GM19467 (cell line): Measurements from ENCODE around the gene FAM98B.

Source experiments
- ATAC-seq: cut with Tn5 transposase; IDR thresholded peaks from one replicate; pipeline ENCODE4 v1.9.1; 2021; ENCODE audit warnings: mild to moderate bottlenecking, moderate library complexity; ENCODE audit not compliant: unreplicated experiment

FAM98B gene

GRCh38 chr15:38506997-38507396 lies 53.1 kb downstream of the FAM98B start:
- ATAC-seq: no peak

DNA sequence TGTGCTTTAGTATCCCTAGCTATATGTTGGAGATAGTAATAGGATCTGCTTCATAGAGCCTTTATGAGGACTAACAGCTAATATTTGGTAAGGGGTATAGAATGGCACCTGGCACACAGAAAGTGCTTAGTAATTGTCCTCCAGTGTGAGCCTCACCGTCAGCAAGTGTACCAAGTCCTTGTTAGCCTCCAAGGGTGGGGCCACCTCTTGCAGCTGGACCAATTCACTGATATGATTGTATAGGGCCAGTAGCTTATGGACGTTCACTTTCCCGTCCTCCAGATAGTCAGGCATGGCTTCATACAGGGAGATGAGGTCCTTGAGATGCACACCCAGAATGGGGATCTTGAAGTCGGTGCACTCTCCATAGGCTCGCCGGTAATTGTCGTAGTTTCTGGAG lies 53.6 kb downstream of the FAM98B start:
- no peak for ATAC-seq

DNA sequence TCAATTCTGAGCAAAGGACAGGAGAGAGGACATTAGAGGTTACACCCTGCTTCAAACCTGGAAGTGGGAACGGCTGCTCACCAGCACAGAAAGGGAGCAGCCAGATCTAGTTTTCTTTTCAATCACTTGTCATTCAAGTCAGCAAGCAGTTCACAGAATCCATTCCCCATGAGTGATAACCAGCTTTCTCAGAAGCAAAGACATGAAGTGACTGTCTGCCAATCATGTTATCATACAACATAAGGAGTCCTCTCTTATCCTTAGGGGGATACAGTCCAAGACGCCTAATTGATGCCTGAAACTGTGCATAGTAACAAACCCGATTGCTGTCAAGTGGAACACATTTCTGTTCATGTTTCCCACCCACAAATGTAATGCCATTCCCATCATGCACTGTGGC lies 54.7 kb downstream of the FAM98B start:
- no peak for ATAC-seq

- no peak for ATAC-seq
Observed at GRCh38 chr15:38509152-38509551, 55.2 kb downstream of the FAM98B start.

DNA sequence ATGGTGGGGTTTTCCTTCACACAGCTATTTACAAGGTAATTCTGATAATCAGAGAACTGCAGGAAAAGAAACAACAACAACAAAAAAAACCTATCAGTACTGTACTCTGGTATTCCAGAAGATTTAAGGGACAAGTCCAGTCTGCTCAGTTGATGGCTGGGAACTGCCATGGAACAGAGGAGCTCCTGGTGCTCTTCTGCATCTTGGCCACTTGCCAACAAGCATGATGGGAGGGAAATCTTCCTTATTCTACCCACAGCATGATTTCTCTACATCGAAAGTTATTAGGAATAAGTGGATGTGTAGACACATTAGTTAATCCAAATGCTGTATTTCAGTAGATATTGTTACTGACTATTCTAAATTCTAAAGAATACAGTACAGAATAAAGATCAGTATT lies 59.0 kb downstream of the FAM98B start:
- ATAC-seq: no peak

- no peak for ATAC-seq
Observed at GRCh38 chr15:38514601-38515000, 60.7 kb downstream of the FAM98B start.

DNA sequence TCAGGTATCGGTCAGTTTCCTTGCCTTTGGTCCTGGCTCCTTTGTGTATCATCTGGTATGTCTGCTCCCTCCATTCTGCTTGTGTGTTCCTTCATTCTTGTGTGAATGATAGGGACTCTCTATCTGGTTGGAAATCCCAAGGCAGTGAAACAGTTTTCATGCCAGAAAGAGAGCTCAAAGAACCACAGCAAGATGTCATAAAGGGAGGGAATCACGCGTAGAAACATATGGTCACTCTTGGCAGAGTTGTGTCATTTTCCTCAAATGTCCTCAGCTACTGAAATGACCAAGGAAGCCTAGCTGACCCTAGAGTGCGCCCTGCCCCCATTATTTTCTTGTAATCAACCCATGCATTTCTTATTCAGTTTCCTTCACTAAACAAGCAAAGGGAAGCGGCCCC lies 62.7 kb downstream of the FAM98B start:
- ATAC-seq: no peak

- ATAC-seq: no peak
Observed at GRCh38 chr15:38517312-38517975, 63.5 kb downstream of the FAM98B start.

DNA sequence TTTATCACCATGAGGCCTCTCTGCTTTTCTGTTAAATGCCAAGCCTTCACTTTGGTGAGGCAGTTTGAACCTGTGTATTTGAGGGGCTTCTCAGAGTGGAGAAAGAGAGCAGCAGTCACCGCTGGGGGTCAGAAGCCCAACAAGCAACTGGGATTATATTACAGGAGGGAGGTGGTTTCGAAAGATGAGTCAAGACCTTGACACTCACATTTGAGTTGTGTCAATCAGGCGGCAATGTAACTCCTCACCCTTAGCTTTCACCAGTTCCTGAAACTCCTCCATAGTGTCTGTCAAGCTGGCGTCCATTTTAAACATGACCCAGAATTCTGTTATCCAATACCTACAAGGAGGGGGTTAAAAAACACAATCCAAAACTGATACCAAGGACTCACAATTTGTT lies 64.2 kb downstream of the FAM98B start:
- no peak for ATAC-seq

DNA sequence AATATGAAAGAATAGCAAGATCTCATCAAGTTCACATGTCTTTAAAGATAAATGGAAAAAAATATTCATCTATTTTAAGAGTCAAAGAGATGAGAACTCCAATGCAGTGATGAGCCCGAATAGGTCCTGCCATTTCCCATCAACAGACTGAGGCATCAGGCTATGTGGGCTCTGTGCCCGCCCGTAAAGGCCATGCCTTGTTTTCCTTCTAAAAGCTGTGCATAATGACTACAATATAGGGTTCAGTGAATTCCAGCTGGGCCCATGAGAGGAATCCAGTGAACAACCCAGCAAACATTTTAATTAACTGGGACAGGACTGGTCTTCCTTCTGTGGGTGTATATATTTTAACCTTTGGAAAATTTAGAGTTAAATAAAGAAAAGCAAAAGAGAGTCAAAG lies 66.1 kb downstream of the FAM98B start:
- no peak for ATAC-seq

DNA sequence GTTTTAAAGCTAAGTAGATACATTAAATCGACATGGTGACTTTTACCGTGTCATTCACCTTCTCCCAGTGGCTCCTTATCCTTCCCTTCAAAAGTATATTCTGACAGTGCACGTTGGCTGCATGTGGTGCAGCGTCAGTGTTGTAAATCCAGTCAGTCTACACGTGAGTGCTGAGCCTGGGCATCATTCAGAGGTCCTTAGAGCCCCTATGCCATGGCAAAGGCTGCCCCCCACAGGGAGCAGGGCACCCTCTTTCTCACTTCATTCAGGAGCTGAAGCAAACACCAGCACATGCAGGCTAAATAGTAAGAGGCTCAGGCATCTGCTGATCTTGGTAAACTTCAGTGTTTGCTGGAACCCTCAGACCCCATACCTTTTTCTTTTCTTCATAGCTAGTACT lies 67.4 kb downstream of the FAM98B start:
- no peak for ATAC-seq

DNA sequence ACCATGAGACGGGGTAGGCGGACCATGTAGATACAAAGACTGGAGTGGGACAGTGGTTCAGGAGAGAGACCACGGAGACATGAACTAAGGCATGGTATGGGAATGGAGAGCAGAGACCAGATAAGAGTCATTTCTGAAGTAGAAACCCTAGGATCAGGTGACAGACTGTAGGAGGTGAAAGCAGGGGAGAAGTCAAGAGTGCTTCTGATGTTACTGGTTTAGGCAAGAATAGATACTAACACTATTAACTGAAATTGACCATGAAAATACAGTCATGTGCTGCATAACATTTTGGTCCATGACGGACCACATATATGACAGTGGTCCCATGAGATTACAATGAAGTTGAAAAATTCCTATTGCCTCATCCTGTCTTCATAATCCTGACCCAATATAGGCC lies 69.0 kb downstream of the FAM98B start:
- ATAC-seq: no peak

- no peak for ATAC-seq
Observed at GRCh38 chr15:38524156-38524555, 70.2 kb downstream of the FAM98B start.

DNA sequence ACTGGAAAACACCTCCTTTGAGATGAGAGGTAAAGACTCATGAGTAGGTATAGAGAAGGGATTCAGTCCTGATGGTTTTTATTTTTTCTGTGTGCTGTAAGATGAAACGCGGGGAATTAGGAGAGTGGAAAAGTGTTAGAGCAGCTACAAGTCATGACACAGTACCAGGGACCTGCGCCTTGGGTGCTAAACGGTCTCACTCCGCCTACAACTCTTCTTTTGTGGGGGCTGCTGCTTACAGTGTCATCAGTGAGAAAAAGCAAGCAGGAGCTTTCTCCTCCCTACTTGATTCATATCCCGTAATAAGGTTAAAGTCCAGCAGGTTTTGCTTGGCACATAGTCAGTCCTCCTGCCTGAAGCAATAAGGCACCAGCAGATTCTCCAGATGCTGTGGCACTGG lies 71.6 kb downstream of the FAM98B start:
- no peak for ATAC-seq

DNA sequence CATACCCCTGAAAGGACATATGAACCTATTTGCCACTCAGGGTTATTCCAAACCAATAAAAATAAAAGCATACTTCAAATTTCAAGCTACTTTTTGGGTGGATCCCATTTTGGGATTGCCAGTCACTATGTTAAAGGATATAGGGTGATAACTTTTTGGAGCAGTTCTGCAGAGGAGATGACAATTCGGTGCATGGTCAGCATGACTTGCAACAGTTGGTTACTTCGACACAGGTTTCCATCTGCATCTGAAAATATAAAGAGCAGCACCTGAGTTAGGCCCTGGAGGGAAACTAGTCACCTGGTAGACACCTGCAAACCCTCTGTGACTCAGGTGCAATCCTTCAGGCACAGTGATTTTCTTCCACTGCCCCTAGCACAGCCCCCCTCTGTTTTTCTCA lies 72.2 kb downstream of the FAM98B start:
- ATAC-seq: no peak

GRCh38 chr15:38528294-38528693 lies 74.4 kb downstream of the FAM98B start:
- ATAC-seq: no peak

DNA sequence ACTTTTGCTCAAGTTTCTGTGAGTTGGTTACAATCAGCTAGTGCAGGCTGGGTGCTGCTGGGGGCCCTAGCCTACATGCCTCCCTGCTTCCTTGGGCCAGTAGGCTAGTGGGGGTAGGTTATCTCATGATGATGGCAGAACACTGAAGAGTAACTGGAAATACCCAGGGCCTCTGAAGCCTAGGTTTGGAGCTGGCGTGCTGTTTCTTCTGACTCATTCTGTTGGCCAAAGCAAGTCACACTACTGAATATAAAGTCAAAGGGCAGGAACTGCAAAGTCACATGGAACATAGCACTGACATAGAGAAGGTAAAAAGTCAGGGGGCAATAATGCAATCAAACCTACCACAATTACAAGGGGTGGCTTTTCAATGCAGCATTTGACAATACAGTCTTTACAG lies 76.2 kb downstream of the FAM98B start:
- no peak for ATAC-seq

- no peak for ATAC-seq
Observed at GRCh38 chr15:38531509-38531908, 77.6 kb downstream of the FAM98B start.

DNA sequence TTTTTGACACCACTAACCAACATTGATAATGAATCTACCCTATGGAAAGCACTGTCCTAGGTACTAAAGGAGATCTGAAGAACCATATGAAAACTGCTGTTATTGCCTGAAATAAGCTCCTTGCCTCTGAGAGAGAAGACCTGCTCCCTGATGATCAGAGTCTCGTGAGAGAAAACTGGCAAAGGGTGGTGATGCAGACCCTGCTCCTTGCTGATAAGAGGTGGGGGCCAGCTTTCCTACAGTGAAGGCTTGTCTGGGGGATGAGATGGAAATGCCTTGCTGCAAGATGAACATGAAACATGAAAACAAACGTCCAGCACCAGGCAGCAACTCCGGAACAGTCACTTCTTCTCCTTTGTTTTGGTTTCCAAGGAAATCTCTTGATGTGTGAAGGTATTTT lies 78.8 kb downstream of the FAM98B start:
- ATAC-seq: no peak

DNA sequence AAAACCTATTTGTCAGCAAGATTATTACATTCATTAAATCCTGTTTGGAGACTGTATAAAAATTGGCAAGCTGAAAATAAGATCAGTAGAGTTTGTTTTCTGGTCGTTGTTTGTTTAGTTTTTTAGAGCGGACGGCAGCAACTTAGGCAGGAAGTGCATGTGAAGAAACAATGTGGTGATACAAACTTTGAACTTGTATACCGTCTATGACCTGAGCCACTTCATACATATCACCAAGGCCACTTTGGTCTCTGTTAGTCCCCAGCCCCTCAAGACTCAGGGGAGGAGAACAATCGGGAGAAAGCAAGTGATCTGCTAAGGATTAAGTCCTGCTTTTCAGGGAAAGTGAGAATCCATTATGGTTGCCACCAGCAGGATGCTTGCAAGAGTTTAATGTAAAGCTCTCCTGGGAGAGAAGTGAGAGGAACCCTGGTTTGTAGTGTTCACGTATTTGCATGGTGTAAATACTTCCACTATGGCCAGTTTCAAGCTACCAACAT lies 79.5 kb downstream of the FAM98B start:
- ATAC-seq: no peak

- no peak for ATAC-seq
Observed at GRCh38 chr15:38533926-38534325, 80.0 kb downstream of the FAM98B start.

- ATAC-seq: no peak
Observed at GRCh38 chr15:38534691-38535090, 80.8 kb downstream of the FAM98B start.

- ATAC-seq: no peak
Observed at GRCh38 chr15:38535491-38536200, 81.7 kb downstream of the FAM98B start.
